Kidney (tissue), 14 donors: ENCODE measurements around the gene HDAC2. TPM values are rescaled to one million over a fixed set of nuclear protein-coding genes. Genes with fewer than 3 reads are reported as not detected.

Experiments
- DNase-seq, 5 donors: peaks; one replicate each; pipeline ENCODE4 v3.0.0-alpha.2; 2013 to 2020
- FAIRE-seq: peaks from 2 replicates; lab custom pipeline; 2012; peaks lifted over from hg19 to GRCh38; lab: Jason Lieb, UNC
- H3K27ac ChIP-seq, 2 donors: one replicate each; pipeline ENCODE4 v1.7.0; 2013; ENCODE audit warnings: low read depth in 2 of 2, low read length in 2 of 2, inconsistent platforms in 1 of 2
- H3K27me3 ChIP-seq: one replicate; pipeline ENCODE4 v1.7.1; 2013; ENCODE audit warnings: low read length, inconsistent platforms; ENCODE audit not compliant: control insufficient read depth, insufficient read depth
- H3K36me3 ChIP-seq, 3 donors: one replicate each; pipeline versions ENCODE4 v1.7.0 to v1.7.1; 2013; ENCODE audit warnings: low read length in 3 of 3, control low read depth in 1 of 3, inconsistent platforms in 1 of 3; ENCODE audit not compliant: insufficient read depth in 3 of 3, control insufficient read depth in 2 of 3
- H3K4me1 ChIP-seq, 3 donors: one replicate each; pipeline versions ENCODE4 v1.7.0 to v1.7.1; 2013; ENCODE audit warnings: low read length in 3 of 3, inconsistent platforms in 1 of 3, low read depth in 1 of 3; ENCODE audit not compliant: control insufficient read depth in 2 of 3, insufficient read depth in 2 of 3
- H3K4me3 ChIP-seq, 3 donors: one replicate each; pipeline versions ENCODE4 v1.7.0 to v1.8.1; 2013; ENCODE audit warnings: low read length in 3 of 3, control low read depth in 1 of 3, inconsistent platforms in 1 of 3
- H3K9ac ChIP-seq, 3 donors: one replicate each; pipeline versions ENCODE4 v1.7.0 to v1.7.1; 2013; ENCODE audit warnings: low read length in 3 of 3, control low read depth in 1 of 3, inconsistent platforms in 1 of 3
- H3K9me3 ChIP-seq, 3 donors: one replicate each; pipeline versions ENCODE4 v1.7.0 to v1.7.1; 2013; ENCODE audit warnings: low read length in 3 of 3, control low read depth in 1 of 3, inconsistent platforms in 1 of 3; ENCODE audit not compliant: control insufficient read depth in 2 of 3, insufficient read depth in 1 of 3
- CTCF ChIP-seq: IDR thresholded peaks from 3 replicates; pipeline ENCODE4 v1.5.1; 2012; ENCODE audit warnings: mild to moderate bottlenecking, moderate library complexity, borderline replicate concordance; ENCODE audit not compliant: insufficient read depth; ENCODE audit errors: extremely low read depth
- intact Hi-C: fragments of 100-400 bp; cut with DNase I; formaldehyde crosslinking; loops from one replicate; pipeline ENCODE4 v1.11.1; 2022
- polyA plus RNA-seq: library from polyadenylated mRNA; stranded (reverse); fragments of 350-450 nt; fragmentation: Illumina TruSeq; extraction: RNeasy Lipid Tissue Mini Kit (QIAGEN cat#74804); gene quantifications from one replicate; pipeline ENCODE4 v1.2.3, GENCODE V29; 2014; ENCODE audit warnings: low read depth, low replicate concordance; ENCODE audit not compliant: insufficient read depth
- total RNA-seq: library from RNA; stranded (reverse); fragmentation: NEBNext Ultra II Directional; extraction: Animal tissue kit (Norgen Biotek cat#: 25700); gene quantifications from one replicate; pipeline ENCODE4 v1.2.1, GENCODE V29; 2021
- donor health status: control.
- donor health status: control.
- donor health status: control.
- donor health status: control.
- donor health status: control.
- donor health status: DM: yes; HTN: yes; CAD: no.
- donor health status: Normal renal cell carcinoma (clear cell type).

The HDAC2 gene
- total and polyA plus RNA-seq, 2 donors from 2014 or later: 51.9 to 59.1 TPM

GRCh38 chr6:113949499-113949898, 21.4 kb downstream of the HDAC2 start:
- no peaks in the 10 kb centered on the region for H3K27me3 ChIP-seq
- no peak overlapping the region for H3K27ac ChIP-seq
- no peak overlapping the region for H3K4me3 ChIP-seq
- FAIRE-seq (no peak), DNase-seq (no peak)
- no peaks in the 10 kb centered on the region for H3K9me3 ChIP-seq
- H3K4me1 ChIP-seq: no peaks in the 10 kb centered on the region
- H3K36me3 ChIP-seq: peaks cover 9 to 11% (median 9%) of the 10 kb centered on the region in 3 donors
- no peak overlapping the region for H3K9ac ChIP-seq
- no peak for TF ChIP-seq CTCF
- intact Hi-C loops: no loop called here

GRCh38 chr6:113944701-113945100, 26.2 kb downstream of the HDAC2 start:
- TF ChIP-seq CTCF: no peak
- DNase-seq (no peak), FAIRE-seq (no peak)
- Histone ChIP-seq H3K4me3 (no peak overlapping the region), H3K36me3 (peaks cover 8 to 21% (median 19%) of the 10 kb centered on the region in 3 donors), H3K9me3 (no peaks in the 10 kb centered on the region), H3K27me3 (no peaks in the 10 kb centered on the region), H3K4me1 (no peaks in the 10 kb centered on the region), H3K27ac (no peak overlapping the region), H3K9ac (no peak overlapping the region)
- intact Hi-C loops: no loop called here

GRCh38 chr6:113939825-113940224, 31.1 kb downstream of the HDAC2 start:
- no peak for TF ChIP-seq CTCF
- peaks cover 3 to 23% (median 12%) of the 10 kb centered on the region in 3 donors for H3K36me3 ChIP-seq
- no peak overlapping the region for H3K4me3 ChIP-seq
- DNase-seq (no peak), FAIRE-seq (no peak)
- no peaks in the 10 kb centered on the region for H3K4me1 ChIP-seq
- H3K9me3 ChIP-seq: no peaks in the 10 kb centered on the region
- no peak overlapping the region for H3K9ac ChIP-seq
- no peaks in the 10 kb centered on the region for H3K27me3 ChIP-seq
- intact Hi-C loops: no loop called here
- no peak overlapping the region for H3K27ac ChIP-seq
